IMR-90 (cell line): ENCODE data around the gene NIBAN1.

Experiments used
- BHLHE40 ChIP-seq: fragments of 150-350 bp; IDR thresholded peaks from 2 replicates; pipeline ENCODE4 v1.6.1; 2016; ENCODE audit warnings: mild to moderate bottlenecking, low read depth, low read length
- CEBPB ChIP-seq: IDR thresholded peaks from 2 replicates; pipeline ENCODE4 v1.6.1; 2012; ENCODE audit warnings: low read depth, low read length, improper control_type of control experiment
- CTCF ChIP-seq: conservative IDR thresholded peaks from 2 replicates; pipeline ENCODE4 v1.5.1; 2012; ENCODE audit warnings: mild to moderate bottlenecking, low read depth, low read length, improper control_type of control experiment
- MAFK ChIP-seq: IDR thresholded peaks from 2 replicates; pipeline ENCODE4 v1.6.1; 2012; ENCODE audit warnings: low read depth, low read length, improper control_type of control experiment
- MXI1 ChIP-seq: IDR thresholded peaks from 2 replicates; pipeline ENCODE4 v1.6.1; 2012; ENCODE audit warnings: low read depth, mild to moderate bottlenecking, low read length, moderate library complexity, borderline replicate concordance
- POLR2A ChIP-seq: IDR thresholded peaks from 2 replicates; pipeline ENCODE4 v1.6.1; 2012; ENCODE audit warnings: mild to moderate bottlenecking, low read depth, low read length
- RAD21 ChIP-seq: IDR thresholded peaks from 2 replicates; pipeline ENCODE4 v1.6.1; 2012; ENCODE audit warnings: low read length, improper control_type of control experiment
- RFX5 ChIP-seq: IDR thresholded peaks from 2 replicates; pipeline ENCODE4 v1.8.0; 2012; ENCODE audit warnings: low read depth, mild to moderate bottlenecking, low read length, moderate library complexity
- SMC3 ChIP-seq: fragments of 150-350 bp; IDR thresholded peaks from 2 replicates; pipeline ENCODE4 v1.6.1; 2016; ENCODE audit warnings: low read depth, mild to moderate bottlenecking, antibody characterized with exemption, low read length, moderate library complexity
- USF2 ChIP-seq: fragments of 150-350 bp; IDR thresholded peaks from 2 replicates; pipeline ENCODE4 v1.6.1; 2017; ENCODE audit warnings: mild to moderate bottlenecking, antibody characterized with exemption, low read length, low read depth

GRCh38 chr1:184931566-184931965 lies 42.7 kb downstream of the NIBAN1 start:
- no peak for TF ChIP-seq POLR2A
- TF ChIP-seq CTCF = no peak
- TF ChIP-seq MXI1 = no peak
- TF ChIP-seq USF2 = no peak
- no peak for TF ChIP-seq SMC3
- no peak for TF ChIP-seq BHLHE40
- TF ChIP-seq RAD21 = no peak
- no peak for TF ChIP-seq CEBPB
- TF ChIP-seq RFX5 = no peak
- no peak for TF ChIP-seq MAFK
